Glutamatergic neuron (in vitro differentiated cells): ENCODE measurements around the gene SEPTIN7. TPM values are rescaled to one million over a fixed set of nuclear protein-coding genes. Genes with fewer than 3 reads are reported as not detected.
"Not testable (repeated sequence)": the region's sequence is repeated elsewhere in the genome, so short reads cannot be mapped to it uniquely, and the experiment has no call there.

ENCODE experiments used
- DNase-seq: peaks from one replicate; pipeline ENCODE4 v3.0.0; 2022
- H3K27ac Mint-ChIP-seq: one replicate; pipeline ENCODE4 v1.8.0; 2020; ENCODE audit warnings: mild to moderate bottlenecking, mixed read lengths, inconsistent platforms; ENCODE audit not compliant: unreplicated experiment
- H3K27me3 Mint-ChIP-seq: one replicate; pipeline ENCODE4 v1.8.0; 2020; ENCODE audit warnings: mild to moderate bottlenecking, moderate library complexity, mixed read lengths, inconsistent platforms; ENCODE audit not compliant: unreplicated experiment
- H3K36me3 Mint-ChIP-seq: one replicate; pipeline ENCODE4 v1.8.0; 2020; ENCODE audit warnings: mild to moderate bottlenecking, mixed read lengths, inconsistent platforms; ENCODE audit not compliant: unreplicated experiment
- H3K4me1 Mint-ChIP-seq: one replicate; pipeline ENCODE4 v1.8.0; 2020; ENCODE audit warnings: mild to moderate bottlenecking, low read depth, mixed read lengths, inconsistent platforms; ENCODE audit not compliant: unreplicated experiment
- H3K4me3 Mint-ChIP-seq: one replicate; pipeline ENCODE4 v1.8.0; 2020; ENCODE audit warnings: mild to moderate bottlenecking, mixed read lengths, inconsistent platforms; ENCODE audit not compliant: unreplicated experiment
- H3K9me3 Mint-ChIP-seq: one replicate; pipeline ENCODE4 v1.8.0; 2020; ENCODE audit warnings: mild to moderate bottlenecking, moderate library complexity, mixed read lengths, inconsistent platforms; ENCODE audit not compliant: unreplicated experiment
- CTCF ChIP-seq: fragments of 200-600 bp; sonication (generic); IDR thresholded peaks from one replicate; pipeline ENCODE4 v1.5.0; 2021; ENCODE audit not compliant: partially characterized antibody, unreplicated experiment
- total RNA-seq: library from RNA; stranded (reverse); fragmentation: NEBNext Ultra II Directional; extraction: Animal tissue kit (Norgen Biotek cat#: 25700); gene quantifications from one replicate; pipeline ENCODE4 v1.2.1, GENCODE V29; 2021; ENCODE audit not compliant: unreplicated experiment

SEPTIN7 gene
- total RNA-seq, 1 donor from 2014 or later, result 189 TPM

DNA sequence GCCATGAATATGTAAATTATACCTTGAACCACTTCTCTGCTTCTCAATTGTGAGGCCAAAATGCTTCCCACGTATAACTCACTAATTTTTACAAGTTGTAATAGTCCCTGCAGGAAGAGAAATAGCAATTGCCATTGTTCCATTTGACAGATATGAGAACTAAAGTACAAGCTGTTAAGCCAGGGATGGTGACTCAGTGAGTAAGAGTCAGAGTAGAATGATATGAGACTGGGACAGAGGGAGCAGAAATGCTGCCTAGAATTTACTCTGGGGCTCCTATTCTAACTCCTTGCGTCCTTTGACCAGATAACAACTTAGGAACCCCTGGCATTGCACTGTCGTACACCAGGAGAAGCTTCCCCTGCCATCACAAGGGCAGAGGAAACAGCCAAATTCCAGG, 45.1 kb upstream of the SEPTIN7 start:
- Mint-ChIP-seq H3K4me1 (no peaks in the 10 kb centered on the region), H3K36me3 (no peaks in the 10 kb centered on the region)

DNA sequence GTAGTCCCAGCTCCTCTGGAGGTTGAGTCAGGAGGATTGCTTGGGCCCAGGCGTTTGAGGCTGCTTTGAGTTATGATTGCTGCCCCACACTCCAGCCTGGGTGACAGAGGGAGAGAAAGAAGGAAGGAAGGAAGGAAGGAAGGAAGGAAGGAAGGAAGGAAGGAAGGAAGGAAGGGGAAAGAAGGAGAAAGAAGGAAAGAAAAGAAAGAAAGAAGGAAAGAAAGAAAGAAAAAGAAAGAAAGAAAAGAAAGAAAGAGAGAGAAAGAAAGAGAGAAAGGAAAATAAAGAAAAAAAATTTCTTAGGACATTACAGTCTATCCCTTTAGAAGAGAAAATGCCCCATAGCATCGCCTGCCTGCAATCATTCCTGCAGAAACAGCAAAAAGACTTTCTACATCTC, 44.4 kb upstream of the SEPTIN7 start:
- not testable (repeated sequence) for H3K4me3 Mint-ChIP-seq, H3K4me1 Mint-ChIP-seq, H3K27ac Mint-ChIP-seq, H3K9me3 Mint-ChIP-seq, DNase-seq, H3K27me3 Mint-ChIP-seq, H3K36me3 Mint-ChIP-seq

More for the DNA sequence above, 45.1 kb upstream of the SEPTIN7 start:
- no peak for DNase-seq
- Mint-ChIP-seq H3K27me3 (no peaks in the 10 kb centered on the region), H3K27ac (no peak overlapping the region), H3K4me3 (no peak overlapping the region), H3K9me3 (no peaks in the 10 kb centered on the region)
- no peak for TF ChIP-seq CTCF

- Mint-ChIP-seq H3K36me3 (no peaks in the 10 kb centered on the region), H3K9me3 (no peaks in the 10 kb centered on the region), H3K4me1 (peaks cover 2% of the 10 kb centered on the region), H3K27me3 (no peaks in the 10 kb centered on the region), H3K4me3 (no peak overlapping the region), H3K27ac (no peak overlapping the region)
- no peak for TF ChIP-seq CTCF
- DNase-seq, result no peak
Measured at GRCh38 chr7:35757574-35757973, 43.3 kb upstream of the SEPTIN7 start.

GRCh38 chr7:35758421-35758820, 42.4 kb upstream of the SEPTIN7 start:
- DNase-seq, result no peak

GRCh38 chr7:35760143-35760745, 40.6 kb upstream of the SEPTIN7 start:
- H3K27me3 Mint-ChIP-seq, result no peaks in the 10 kb centered on the region
- H3K4me3 Mint-ChIP-seq, result no peak overlapping the region
- DNase-seq, result no peak
- H3K4me1 Mint-ChIP-seq, result peaks cover 2% of the 10 kb centered on the region
- no peaks in the 10 kb centered on the region for H3K36me3 Mint-ChIP-seq
- TF ChIP-seq CTCF, result no peak
- no peaks in the 10 kb centered on the region for H3K9me3 Mint-ChIP-seq
- no peak overlapping the region for H3K27ac Mint-ChIP-seq

More at GRCh38 chr7:35758421-35758820, 42.4 kb upstream of the SEPTIN7 start:
- Mint-ChIP-seq H3K4me1 (peaks cover 2% of the 10 kb centered on the region), H3K27me3 (no peaks in the 10 kb centered on the region), H3K4me3 (no peak overlapping the region), H3K9me3 (no peaks in the 10 kb centered on the region), H3K27ac (no peak overlapping the region), H3K36me3 (no peaks in the 10 kb centered on the region)
- no peak for TF ChIP-seq CTCF
